H9 (cell line): ENCODE results near the gene JARID2. TPM values are rescaled to one million over a fixed set of nuclear protein-coding genes. Genes with fewer than 3 reads are reported as not detected.

Experiments used
- DNase-seq: peaks from one replicate; pipeline ENCODE4 v3.0.0-alpha.2; 2017
- H2AFZ ChIP-seq: one replicate; pipeline ENCODE4 v1.6.1; 2013; ENCODE audit warnings: mild to moderate bottlenecking, low read length, control low read depth, moderate library complexity
- H2AK5ac ChIP-seq: 2 replicates; pipeline ENCODE4 v1.6.1; 2013; ENCODE audit warnings: low read length, control low read depth, mixed read lengths; ENCODE audit not compliant: insufficient read length
- H2BK120ac ChIP-seq: one replicate; pipeline ENCODE4 v1.6.1; 2013; ENCODE audit warnings: low read depth, mild to moderate bottlenecking, low read length, control low read depth, inconsistent platforms; ENCODE audit not compliant: poor library complexity, severe bottlenecking
- H2BK12ac ChIP-seq: 2 replicates; pipeline ENCODE4 v1.6.1; 2013; ENCODE audit warnings: low read length, control low read depth, mixed read lengths, low read depth; ENCODE audit not compliant: insufficient read length
- H2BK15ac ChIP-seq: 2 replicates; pipeline ENCODE4 v1.6.1; 2013; ENCODE audit warnings: low read depth, low read length, control low read depth
- H2BK20ac ChIP-seq: one replicate; pipeline ENCODE4 v1.6.1; 2013; ENCODE audit warnings: low read depth, mild to moderate bottlenecking, low read length, control low read depth, inconsistent platforms; ENCODE audit not compliant: poor library complexity, severe bottlenecking
- H2BK5ac ChIP-seq: 2 replicates; pipeline ENCODE4 v1.6.1; 2013; ENCODE audit warnings: low read length, control low read depth, mixed read lengths; ENCODE audit not compliant: insufficient read length
- H3K14ac ChIP-seq: 2 replicates; pipeline ENCODE4 v1.6.1; 2013; ENCODE audit warnings: low read length, control low read depth; ENCODE audit not compliant: insufficient read depth
- H3K18ac ChIP-seq: 2 replicates; pipeline ENCODE4 v1.6.1; 2013; ENCODE audit warnings: low read depth, mild to moderate bottlenecking, mixed read lengths, low read length, control low read depth; ENCODE audit not compliant: insufficient read length
- H3K23ac ChIP-seq: 2 replicates; pipeline ENCODE4 v1.6.1; 2013; ENCODE audit warnings: low read length, control low read depth, mixed read lengths, low read depth; ENCODE audit not compliant: insufficient read length
- H3K23me2 ChIP-seq: 2 replicates; pipeline ENCODE4 v1.6.1; 2013; ENCODE audit warnings: low read depth, mild to moderate bottlenecking, mixed read lengths, low read length, control low read depth; ENCODE audit not compliant: insufficient read length, poor library complexity, severe bottlenecking
- H3K27ac ChIP-seq: 2 replicates; pipeline ENCODE4 v1.5.1; 2013; ENCODE audit warnings: low read length, control low read depth, mixed read lengths, low read depth; ENCODE audit not compliant: insufficient read length
- H3K27me3 ChIP-seq: 2 replicates; pipeline ENCODE4 v1.6.1; 2013; ENCODE audit warnings: low read length, control low read depth, inconsistent platforms; ENCODE audit not compliant: insufficient read depth
- H3K4ac ChIP-seq: 2 replicates; pipeline ENCODE4 v1.6.1; 2013; ENCODE audit warnings: low read depth, mild to moderate bottlenecking, control low read depth, inconsistent platforms, low read length, moderate library complexity
- H3K4me1 ChIP-seq: 2 replicates; pipeline ENCODE4 v1.6.1; 2013; ENCODE audit warnings: low read length, control low read depth, inconsistent platforms; ENCODE audit not compliant: insufficient read depth
- H3K4me2 ChIP-seq: 2 replicates; pipeline ENCODE4 v1.6.1; 2013; ENCODE audit warnings: low read length, control low read depth, mixed read lengths; ENCODE audit not compliant: insufficient read length, insufficient read depth
- H3K56ac ChIP-seq: 2 replicates; pipeline ENCODE4 v1.6.1; 2013; ENCODE audit warnings: low read depth, mild to moderate bottlenecking, mixed read lengths, low read length, control low read depth; ENCODE audit not compliant: insufficient read length
- H3K79me1 ChIP-seq: 2 replicates; pipeline ENCODE4 v1.6.1; 2013; ENCODE audit warnings: low read depth, mild to moderate bottlenecking, moderate library complexity, low read length, control low read depth, inconsistent platforms; ENCODE audit not compliant: insufficient read depth, poor library complexity, severe bottlenecking
- H3K79me2 ChIP-seq: 2 replicates; pipeline ENCODE4 v1.6.1; 2013; ENCODE audit warnings: low read length, control low read depth, inconsistent platforms; ENCODE audit not compliant: insufficient read depth
- H3K9ac ChIP-seq: 2 replicates; pipeline ENCODE4 v1.6.1; 2013; ENCODE audit warnings: low read length, control low read depth, mixed read lengths; ENCODE audit not compliant: insufficient read length; ENCODE audit errors: extremely low read depth
- H3K9me3 ChIP-seq: one replicate; pipeline ENCODE4 v1.6.1; 2013; ENCODE audit warnings: low read depth, low read length, inconsistent platforms; ENCODE audit not compliant: control insufficient read depth
- H3T11ph ChIP-seq: one replicate; pipeline ENCODE4 v1.6.1; 2013; ENCODE audit warnings: mild to moderate bottlenecking, low read length, control low read depth, inconsistent platforms
- H4K20me1 ChIP-seq: one replicate; pipeline ENCODE4 v1.6.1; 2013; ENCODE audit not compliant: control insufficient read depth, insufficient read length, insufficient read depth
- H4K5ac ChIP-seq: 2 replicates; pipeline ENCODE4 v1.6.1; 2013; ENCODE audit warnings: low read depth, mild to moderate bottlenecking, mixed read lengths, low read length, control low read depth; ENCODE audit not compliant: insufficient read length
- H4K8ac ChIP-seq: replicated peaks from 2 replicates; pipeline ENCODE4 v1.6.1; 2013; ENCODE audit warnings: low read length, control low read depth, mixed read lengths, low read depth; ENCODE audit not compliant: insufficient read length
- H4K91ac ChIP-seq: 2 replicates; pipeline ENCODE4 v1.6.1; 2013; ENCODE audit warnings: low read depth, mild to moderate bottlenecking, moderate library complexity, mixed read lengths, low read length, control low read depth; ENCODE audit not compliant: insufficient read length
- H3K27ac Mint-ChIP-seq, 3 experiments: 2 replicates in 2 of 3; 3 replicates in 1 of 3; pipeline ENCODE4 v1.8.0; 2020 to 2021; ENCODE audit warnings: mixed read lengths in 3 of 3, mild to moderate bottlenecking in 1 of 3, moderate library complexity in 1 of 3
- H3K27me3 Mint-ChIP-seq: 2 replicates; pipeline ENCODE4 v1.8.0; 2021; ENCODE audit warnings: low read depth, mild to moderate bottlenecking, moderate library complexity, mixed read lengths
- H3K36me3 Mint-ChIP-seq, 3 experiments: 2 replicates in 2 of 3; 3 replicates in 1 of 3; pipeline ENCODE4 v1.8.0; 2020 to 2021; ENCODE audit warnings: low read depth in 3 of 3, mixed read lengths in 3 of 3; ENCODE audit not compliant: insufficient read depth in 1 of 3
- H3K4me1 Mint-ChIP-seq, 2 experiments: 2 replicates each; pipeline ENCODE4 v1.8.0; 2020; ENCODE audit warnings: mixed read lengths in 2 of 2
- H3K4me3 Mint-ChIP-seq, 2 experiments: 2 replicates in 1 of 2; 3 replicates in 1 of 2; pipeline ENCODE4 v1.8.0; 2020 to 2021; ENCODE audit warnings: mild to moderate bottlenecking in 2 of 2, mixed read lengths in 2 of 2, moderate library complexity in 1 of 2
- H3K9me3 Mint-ChIP-seq, 2 experiments: 2 replicates in 1 of 2; 3 replicates in 1 of 2; pipeline ENCODE4 v1.8.0; 2020; ENCODE audit warnings: mild to moderate bottlenecking in 2 of 2, mixed read lengths in 2 of 2, moderate library complexity in 1 of 2
- WGBS: extraction: QIAGEN DNeasy Blood & Tissue Kit; methylation state at CpG from one replicate; pipeline ENCODE4 v1.1.7; 2013; ENCODE audit warnings: missing lambda C conversion rate, low lambda C conversion rate, mixed read lengths; ENCODE audit not compliant: insufficient read length; ENCODE audit errors: extremely low coverage; 5-methylcytosine and 5-hydroxymethylcytosine counted together
- total RNA-seq: library from RNA; stranded (reverse); gene quantifications from 2 replicates; pipeline ENCODE4 v1.2.1, GENCODE V29; 2021
- TF ChIP-seq, protein P1 (sequence below): fragments of 200-600 bp; sonication (generic); conservative IDR thresholded peaks from 3 replicates; pipeline ENCODE4 v1.8.0; 2021; ENCODE audit warnings: antibody characterized with exemption, mild to moderate bottlenecking

JARID2 gene
- total RNA-seq, 1 experiment from 2014 or later: 174 TPM

DNA sequence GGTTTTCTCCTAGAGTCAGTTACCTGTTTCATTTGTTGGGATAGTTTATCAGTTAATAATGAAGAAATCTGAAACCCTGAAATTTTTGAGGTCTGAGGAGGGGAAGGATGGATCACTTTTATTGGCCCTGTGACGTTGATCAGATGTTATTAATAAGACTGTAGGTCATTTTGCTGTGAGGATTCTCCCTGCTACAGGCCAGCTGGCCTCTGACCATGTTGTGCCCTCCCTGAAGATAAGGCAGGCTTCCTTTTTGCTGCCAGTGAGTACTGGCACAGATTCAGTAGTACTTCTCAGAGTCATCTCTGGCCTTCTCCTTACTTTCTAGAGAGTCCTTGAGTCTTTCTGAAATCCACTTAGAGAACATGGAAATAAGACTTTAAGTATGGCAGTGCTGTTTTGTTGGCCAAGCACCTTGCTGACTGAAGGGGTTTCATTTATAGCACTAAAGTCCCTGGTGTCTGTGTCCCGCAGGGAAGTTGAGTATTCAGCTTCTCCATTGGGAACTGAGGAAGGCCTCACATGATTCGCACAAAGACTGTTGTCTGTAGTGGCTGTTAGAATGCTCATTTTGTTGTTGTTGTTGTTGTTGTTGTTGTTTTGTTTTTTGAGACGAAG is 214.3 kb downstream of the JARID2 start:
- Histone ChIP-seq H3T11ph (no peak overlapping the region), H2BK5ac (no peak overlapping the region), H4K5ac (no peak overlapping the region), H3K23ac (no peak overlapping the region), H3K4me2 (no peak overlapping the region), H3K79me2 (peaks cover 71% of the 10 kb centered on the region), H4K91ac (no peak overlapping the region), H2BK120ac (no peak overlapping the region), H3K79me1 (peaks cover 12% of the 10 kb centered on the region), H3K27me3 (no peaks in the 10 kb centered on the region), H3K9me3 (no peaks in the 10 kb centered on the region), H2AK5ac (no peak overlapping the region), H3K4me1 (peaks cover 12% of the 10 kb centered on the region; the same call in 1 of the 2 replicates), H2BK20ac (no peak overlapping the region), H2BK12ac (no peak overlapping the region), H3K27ac (no peak overlapping the region), H4K20me1 (peaks cover 4% of the 10 kb centered on the region), H4K8ac (no peak overlapping the region), H2BK15ac (no peak overlapping the region), H3K4ac (no peak overlapping the region), H3K14ac (no peak overlapping the region), H3K23me2 (no peaks in the 10 kb centered on the region), H3K9ac (no peak overlapping the region), H2AFZ (no peak overlapping the region), H3K18ac (no peak overlapping the region), H3K56ac (no peak overlapping the region)
- DNase-seq: no peak
- no peaks in the 10 kb centered on the region; the same call in 1 of the 2 replicates for H3K27me3 Mint-ChIP-seq
- H3K9me3 Mint-ChIP-seq: no peaks in the 10 kb centered on the region
- TF ChIP-seq, protein P1, sequence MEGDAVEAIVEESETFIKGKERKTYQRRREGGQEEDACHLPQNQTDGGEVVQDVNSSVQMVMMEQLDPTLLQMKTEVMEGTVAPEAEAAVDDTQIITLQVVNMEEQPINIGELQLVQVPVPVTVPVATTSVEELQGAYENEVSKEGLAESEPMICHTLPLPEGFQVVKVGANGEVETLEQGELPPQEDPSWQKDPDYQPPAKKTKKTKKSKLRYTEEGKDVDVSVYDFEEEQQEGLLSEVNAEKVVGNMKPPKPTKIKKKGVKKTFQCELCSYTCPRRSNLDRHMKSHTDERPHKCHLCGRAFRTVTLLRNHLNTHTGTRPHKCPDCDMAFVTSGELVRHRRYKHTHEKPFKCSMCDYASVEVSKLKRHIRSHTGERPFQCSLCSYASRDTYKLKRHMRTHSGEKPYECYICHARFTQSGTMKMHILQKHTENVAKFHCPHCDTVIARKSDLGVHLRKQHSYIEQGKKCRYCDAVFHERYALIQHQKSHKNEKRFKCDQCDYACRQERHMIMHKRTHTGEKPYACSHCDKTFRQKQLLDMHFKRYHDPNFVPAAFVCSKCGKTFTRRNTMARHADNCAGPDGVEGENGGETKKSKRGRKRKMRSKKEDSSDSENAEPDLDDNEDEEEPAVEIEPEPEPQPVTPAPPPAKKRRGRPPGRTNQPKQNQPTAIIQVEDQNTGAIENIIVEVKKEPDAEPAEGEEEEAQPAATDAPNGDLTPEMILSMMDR: no peak
- H3K4me1 Mint-ChIP-seq: peaks cover 70 to 80% of the 10 kb centered on the region in 2 experiments
- no CpG with 5 or more reads among the region's 4 CpGs for WGBS
- H3K36me3 Mint-ChIP-seq: peaks cover 6 to 25% (median 11%) of the 10 kb centered on the region in 3 experiments; a peak in 6 of 7 replicates
- no peak overlapping the region for H3K27ac Mint-ChIP-seq
- H3K4me3 Mint-ChIP-seq: no peak overlapping the region
